H9 (cell line): ENCODE measurements around the gene UBASH3A. TPM values are rescaled to one million over a fixed set of nuclear protein-coding genes. Genes with fewer than 3 reads are reported as not detected.

Experiments used
- DNase-seq: peaks from one replicate; pipeline ENCODE4 v3.0.0-alpha.2; 2017
- H2AFZ ChIP-seq: one replicate; pipeline ENCODE4 v1.6.1; 2013; ENCODE audit warnings: mild to moderate bottlenecking, low read length, control low read depth, moderate library complexity
- H2AK5ac ChIP-seq: 2 replicates; pipeline ENCODE4 v1.6.1; 2013; ENCODE audit warnings: low read length, control low read depth, mixed read lengths; ENCODE audit not compliant: insufficient read length
- H2BK120ac ChIP-seq: one replicate; pipeline ENCODE4 v1.6.1; 2013; ENCODE audit warnings: low read depth, mild to moderate bottlenecking, low read length, control low read depth, inconsistent platforms; ENCODE audit not compliant: poor library complexity, severe bottlenecking
- H2BK12ac ChIP-seq: 2 replicates; pipeline ENCODE4 v1.6.1; 2013; ENCODE audit warnings: low read length, control low read depth, mixed read lengths, low read depth; ENCODE audit not compliant: insufficient read length
- H2BK15ac ChIP-seq: 2 replicates; pipeline ENCODE4 v1.6.1; 2013; ENCODE audit warnings: low read depth, low read length, control low read depth
- H2BK20ac ChIP-seq: one replicate; pipeline ENCODE4 v1.6.1; 2013; ENCODE audit warnings: low read depth, mild to moderate bottlenecking, low read length, control low read depth, inconsistent platforms; ENCODE audit not compliant: poor library complexity, severe bottlenecking
- H2BK5ac ChIP-seq: 2 replicates; pipeline ENCODE4 v1.6.1; 2013; ENCODE audit warnings: low read length, control low read depth, mixed read lengths; ENCODE audit not compliant: insufficient read length
- H3K14ac ChIP-seq: 2 replicates; pipeline ENCODE4 v1.6.1; 2013; ENCODE audit warnings: low read length, control low read depth; ENCODE audit not compliant: insufficient read depth
- H3K18ac ChIP-seq: 2 replicates; pipeline ENCODE4 v1.6.1; 2013; ENCODE audit warnings: low read depth, mild to moderate bottlenecking, mixed read lengths, low read length, control low read depth; ENCODE audit not compliant: insufficient read length
- H3K23ac ChIP-seq: 2 replicates; pipeline ENCODE4 v1.6.1; 2013; ENCODE audit warnings: low read length, control low read depth, mixed read lengths, low read depth; ENCODE audit not compliant: insufficient read length
- H3K23me2 ChIP-seq: 2 replicates; pipeline ENCODE4 v1.6.1; 2013; ENCODE audit warnings: low read depth, mild to moderate bottlenecking, mixed read lengths, low read length, control low read depth; ENCODE audit not compliant: insufficient read length, poor library complexity, severe bottlenecking
- H3K27ac ChIP-seq: 2 replicates; pipeline ENCODE4 v1.5.1; 2013; ENCODE audit warnings: low read length, control low read depth, mixed read lengths, low read depth; ENCODE audit not compliant: insufficient read length
- H3K27me3 ChIP-seq: 2 replicates; pipeline ENCODE4 v1.6.1; 2013; ENCODE audit warnings: low read length, control low read depth, inconsistent platforms; ENCODE audit not compliant: insufficient read depth
- H3K4ac ChIP-seq: 2 replicates; pipeline ENCODE4 v1.6.1; 2013; ENCODE audit warnings: low read depth, mild to moderate bottlenecking, control low read depth, inconsistent platforms, low read length, moderate library complexity
- H3K4me1 ChIP-seq: 2 replicates; pipeline ENCODE4 v1.6.1; 2013; ENCODE audit warnings: low read length, control low read depth, inconsistent platforms; ENCODE audit not compliant: insufficient read depth
- H3K4me2 ChIP-seq: 2 replicates; pipeline ENCODE4 v1.6.1; 2013; ENCODE audit warnings: low read length, control low read depth, mixed read lengths; ENCODE audit not compliant: insufficient read length, insufficient read depth
- H3K56ac ChIP-seq: 2 replicates; pipeline ENCODE4 v1.6.1; 2013; ENCODE audit warnings: low read depth, mild to moderate bottlenecking, mixed read lengths, low read length, control low read depth; ENCODE audit not compliant: insufficient read length
- H3K79me1 ChIP-seq: 2 replicates; pipeline ENCODE4 v1.6.1; 2013; ENCODE audit warnings: low read depth, mild to moderate bottlenecking, moderate library complexity, low read length, control low read depth, inconsistent platforms; ENCODE audit not compliant: insufficient read depth, poor library complexity, severe bottlenecking
- H3K79me2 ChIP-seq: 2 replicates; pipeline ENCODE4 v1.6.1; 2013; ENCODE audit warnings: low read length, control low read depth, inconsistent platforms; ENCODE audit not compliant: insufficient read depth
- H3K9ac ChIP-seq: 2 replicates; pipeline ENCODE4 v1.6.1; 2013; ENCODE audit warnings: low read length, control low read depth, mixed read lengths; ENCODE audit not compliant: insufficient read length; ENCODE audit errors: extremely low read depth
- H3K9me3 ChIP-seq: one replicate; pipeline ENCODE4 v1.6.1; 2013; ENCODE audit warnings: low read depth, low read length, inconsistent platforms; ENCODE audit not compliant: control insufficient read depth
- H3T11ph ChIP-seq: one replicate; pipeline ENCODE4 v1.6.1; 2013; ENCODE audit warnings: mild to moderate bottlenecking, low read length, control low read depth, inconsistent platforms
- H4K20me1 ChIP-seq: one replicate; pipeline ENCODE4 v1.6.1; 2013; ENCODE audit not compliant: control insufficient read depth, insufficient read length, insufficient read depth
- H4K5ac ChIP-seq: 2 replicates; pipeline ENCODE4 v1.6.1; 2013; ENCODE audit warnings: low read depth, mild to moderate bottlenecking, mixed read lengths, low read length, control low read depth; ENCODE audit not compliant: insufficient read length
- H4K8ac ChIP-seq: replicated peaks from 2 replicates; pipeline ENCODE4 v1.6.1; 2013; ENCODE audit warnings: low read length, control low read depth, mixed read lengths, low read depth; ENCODE audit not compliant: insufficient read length
- H4K91ac ChIP-seq: 2 replicates; pipeline ENCODE4 v1.6.1; 2013; ENCODE audit warnings: low read depth, mild to moderate bottlenecking, moderate library complexity, mixed read lengths, low read length, control low read depth; ENCODE audit not compliant: insufficient read length
- H3K27ac Mint-ChIP-seq, 3 experiments: 2 replicates in 2 of 3; 3 replicates in 1 of 3; pipeline ENCODE4 v1.8.0; 2020 to 2021; ENCODE audit warnings: mixed read lengths in 3 of 3, mild to moderate bottlenecking in 1 of 3, moderate library complexity in 1 of 3
- H3K27me3 Mint-ChIP-seq: 2 replicates; pipeline ENCODE4 v1.8.0; 2021; ENCODE audit warnings: low read depth, mild to moderate bottlenecking, moderate library complexity, mixed read lengths
- H3K36me3 Mint-ChIP-seq, 3 experiments: 2 replicates in 2 of 3; 3 replicates in 1 of 3; pipeline ENCODE4 v1.8.0; 2020 to 2021; ENCODE audit warnings: low read depth in 3 of 3, mixed read lengths in 3 of 3; ENCODE audit not compliant: insufficient read depth in 1 of 3
- H3K4me1 Mint-ChIP-seq, 2 experiments: 2 replicates each; pipeline ENCODE4 v1.8.0; 2020; ENCODE audit warnings: mixed read lengths in 2 of 2
- H3K4me3 Mint-ChIP-seq, 2 experiments: 2 replicates in 1 of 2; 3 replicates in 1 of 2; pipeline ENCODE4 v1.8.0; 2020 to 2021; ENCODE audit warnings: mild to moderate bottlenecking in 2 of 2, mixed read lengths in 2 of 2, moderate library complexity in 1 of 2
- H3K9me3 Mint-ChIP-seq, 2 experiments: 2 replicates in 1 of 2; 3 replicates in 1 of 2; pipeline ENCODE4 v1.8.0; 2020; ENCODE audit warnings: mild to moderate bottlenecking in 2 of 2, mixed read lengths in 2 of 2, moderate library complexity in 1 of 2
- CTCF ChIP-seq: fragments of 200-600 bp; sonication (generic); conservative IDR thresholded peaks from 3 replicates; pipeline ENCODE4 v1.8.0; 2021; ENCODE audit warnings: antibody characterized with exemption, mild to moderate bottlenecking
- whole genome bisulfite sequencing: extraction: QIAGEN DNeasy Blood & Tissue Kit; methylation state at CpG from one replicate; pipeline ENCODE4 v1.1.7; 2013; ENCODE audit warnings: missing lambda C conversion rate, low lambda C conversion rate, mixed read lengths; ENCODE audit not compliant: insufficient read length; ENCODE audit errors: extremely low coverage; 5-methylcytosine and 5-hydroxymethylcytosine counted together
- total RNA-seq: library from RNA; stranded (reverse); gene quantifications from 2 replicates; pipeline ENCODE4 v1.2.1, GENCODE V29; 2021

The UBASH3A gene
- total RNA-seq, 1 experiment from 2014 or later: not detected

GRCh38 chr21:42478504-42478903 lies 74.8 kb downstream of the UBASH3A start:
- H3K14ac ChIP-seq: no peak overlapping the region
- no peak overlapping the region for H2BK12ac ChIP-seq
- no peak overlapping the region for H3K18ac ChIP-seq
- Mint-ChIP-seq H3K4me1 (peaks cover 18 to 21% of the 10 kb centered on the region in 2 experiments), H3K9me3 (no peaks in the 10 kb centered on the region), H3K27ac (no peak overlapping the region), H3K4me3 (no peak overlapping the region), H3K27me3 (peaks cover 10% of the 10 kb centered on the region; the same call in 1 of the 2 replicates), H3K36me3 (no peaks in the 10 kb centered on the region)
- no peak overlapping the region for H3K4ac ChIP-seq
- no peak overlapping the region for H2BK5ac ChIP-seq
- H2BK120ac ChIP-seq: no peak overlapping the region
- no peak overlapping the region for H3K23ac ChIP-seq
- H4K20me1 ChIP-seq: no peaks in the 10 kb centered on the region
- no peak overlapping the region for H2AK5ac ChIP-seq
- no peak overlapping the region for H2AFZ ChIP-seq
- H3K9me3 ChIP-seq: no peaks in the 10 kb centered on the region
- H3K79me1 ChIP-seq: no peaks in the 10 kb centered on the region
- peaks cover 7% of the 10 kb centered on the region; the same call in 1 of the 2 replicates for H3K4me1 ChIP-seq
- no peak overlapping the region for H2BK15ac ChIP-seq
- no peak overlapping the region for H3K4me2 ChIP-seq
- H3K56ac ChIP-seq: no peak overlapping the region
- no peak overlapping the region for H4K5ac ChIP-seq
- no CpG with 5 or more reads among the region's 7 CpGs for WGBS
- no peak overlapping the region for H3T11ph ChIP-seq
- no peaks in the 10 kb centered on the region for H3K27me3 ChIP-seq
- TF ChIP-seq CTCF: no peak
- H3K9ac ChIP-seq: no peak overlapping the region
- H3K79me2 ChIP-seq: no peaks in the 10 kb centered on the region
- no peaks in the 10 kb centered on the region for H3K23me2 ChIP-seq
- H4K8ac ChIP-seq: no peak overlapping the region
- no peak overlapping the region for H2BK20ac ChIP-seq
- H3K27ac ChIP-seq: no peak overlapping the region
- no peak for DNase-seq
- no peak overlapping the region for H4K91ac ChIP-seq
